GM19351 (cell line): ENCODE data around the gene TP53AIP1.

Experiments used
- ATAC-seq: cut with Tn5 transposase; IDR thresholded peaks from one replicate; pipeline ENCODE4 v1.9.1; 2021; ENCODE audit warnings: mild to moderate bottlenecking, moderate library complexity; ENCODE audit not compliant: unreplicated experiment

The TP53AIP1 gene

DNA sequence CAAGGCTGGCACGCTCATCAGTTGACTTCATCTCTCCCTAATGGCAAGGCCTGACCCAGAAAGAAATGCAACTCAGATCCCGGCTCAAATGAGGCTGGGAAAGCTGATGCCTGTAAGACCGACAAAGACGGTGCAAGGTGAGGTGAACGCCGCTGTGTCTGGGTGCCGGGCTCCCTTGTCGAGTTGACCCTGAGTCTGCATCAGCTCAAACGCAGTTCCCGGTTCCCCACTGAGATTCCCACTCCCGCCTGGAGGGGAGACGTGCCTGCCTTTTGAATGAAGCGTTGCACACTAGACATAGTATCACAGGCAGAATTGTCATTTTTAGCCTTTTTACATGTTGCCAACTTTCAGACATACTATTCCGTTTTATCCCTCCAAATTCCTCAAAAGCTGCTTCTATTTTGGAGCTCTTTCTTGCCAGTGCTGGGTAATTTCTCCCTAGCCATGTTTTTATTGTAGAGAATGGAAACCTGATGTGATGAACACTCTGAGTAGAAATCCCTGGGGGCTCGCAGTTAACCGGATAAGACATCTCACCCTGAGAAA is 831 bp upstream of the TP53AIP1 start:
- ATAC-seq: no peak

DNA sequence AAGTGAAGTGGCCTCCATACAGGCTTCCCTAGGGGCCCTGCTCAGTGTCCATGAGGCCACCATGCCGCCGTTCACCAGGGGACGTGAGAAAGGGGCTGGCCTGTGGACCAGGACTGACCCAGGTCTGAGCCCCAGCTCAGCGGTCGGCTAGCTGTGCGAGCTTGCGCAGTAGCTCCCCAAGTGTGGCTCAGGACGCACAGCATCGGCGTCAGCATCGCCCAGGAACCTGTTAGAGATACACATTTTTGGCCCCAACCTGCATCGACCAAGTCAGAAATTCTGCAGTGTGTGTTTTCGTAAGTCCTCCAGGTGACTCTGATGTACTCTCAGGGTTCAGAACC is 429 bp downstream of the TP53AIP1 start:
- no peak for ATAC-seq

DNA sequence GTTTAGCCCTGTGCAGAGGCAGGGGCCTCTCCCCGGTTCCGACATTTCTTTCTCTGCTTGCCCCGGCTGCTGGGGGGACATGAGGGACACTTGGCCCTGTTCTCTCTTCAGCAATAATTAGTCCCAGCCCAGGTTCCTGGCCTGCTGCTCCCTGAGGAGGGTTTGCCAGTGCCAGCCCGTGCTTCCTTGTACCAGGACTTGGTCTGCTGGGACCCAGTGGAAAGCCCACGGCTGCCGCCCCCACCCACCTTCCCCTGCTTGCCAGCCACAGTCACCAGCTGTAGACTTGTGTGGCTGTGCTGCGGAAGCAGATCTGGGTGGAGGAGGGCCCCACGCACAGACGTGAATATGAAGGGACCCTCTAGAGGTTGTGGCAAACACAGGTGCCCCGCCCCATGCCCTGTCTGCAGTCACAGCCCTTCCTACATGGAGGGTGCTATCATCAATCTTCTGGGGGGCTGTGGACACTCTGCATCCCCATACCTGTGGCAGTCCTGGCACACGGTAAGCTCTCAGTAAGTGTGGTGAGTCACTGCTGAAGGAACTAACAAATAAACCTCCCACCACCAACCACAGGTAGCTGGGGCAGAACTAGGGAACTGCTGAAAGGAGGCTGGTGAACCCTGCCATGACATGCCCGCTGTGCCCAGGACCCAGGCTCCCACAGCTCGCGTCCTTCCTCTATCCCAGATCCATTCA is 949 bp downstream of the TP53AIP1 start:
- no peak for ATAC-seq

DNA sequence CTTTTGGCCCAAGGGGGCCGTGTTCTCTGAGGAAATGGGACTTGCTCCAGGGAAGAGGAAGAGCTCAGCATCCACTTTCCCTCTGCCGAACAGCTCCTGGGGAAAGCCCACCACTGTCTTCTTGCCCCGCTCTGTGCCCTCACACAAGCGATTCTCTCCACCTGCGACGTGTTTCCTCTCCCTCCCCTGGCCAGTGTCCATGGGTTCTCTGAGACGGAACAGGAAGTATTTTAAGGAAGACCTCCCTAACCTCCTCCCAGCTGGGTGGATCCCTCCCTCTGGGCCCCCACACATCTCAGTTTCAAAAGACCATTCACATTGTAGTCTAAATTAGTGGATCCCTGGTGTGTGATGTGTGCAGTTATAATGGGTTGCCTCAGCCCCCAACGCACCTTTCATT is 1.6 kb downstream of the TP53AIP1 start:
- ATAC-seq: no peak

DNA sequence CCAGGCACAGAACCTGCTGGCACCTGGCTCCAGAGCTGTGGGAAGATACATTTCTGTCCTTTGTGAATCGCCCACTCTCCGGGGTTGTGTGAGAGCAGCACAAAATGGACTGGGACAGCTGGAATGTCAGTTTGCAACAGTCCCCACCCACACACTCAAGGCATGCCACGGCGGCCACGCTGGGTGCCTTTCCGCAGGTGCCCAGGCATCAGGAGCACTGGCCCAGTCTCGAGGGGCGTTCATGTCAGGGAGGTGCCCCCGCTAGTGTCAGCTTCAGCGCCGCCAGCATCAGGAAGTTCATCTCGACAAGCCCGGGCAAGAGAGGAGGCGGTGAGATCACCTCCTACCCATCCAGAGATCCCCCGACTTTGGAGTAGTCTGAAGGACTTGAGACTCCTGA is 2.1 kb downstream of the TP53AIP1 start:
- no peak for ATAC-seq

DNA sequence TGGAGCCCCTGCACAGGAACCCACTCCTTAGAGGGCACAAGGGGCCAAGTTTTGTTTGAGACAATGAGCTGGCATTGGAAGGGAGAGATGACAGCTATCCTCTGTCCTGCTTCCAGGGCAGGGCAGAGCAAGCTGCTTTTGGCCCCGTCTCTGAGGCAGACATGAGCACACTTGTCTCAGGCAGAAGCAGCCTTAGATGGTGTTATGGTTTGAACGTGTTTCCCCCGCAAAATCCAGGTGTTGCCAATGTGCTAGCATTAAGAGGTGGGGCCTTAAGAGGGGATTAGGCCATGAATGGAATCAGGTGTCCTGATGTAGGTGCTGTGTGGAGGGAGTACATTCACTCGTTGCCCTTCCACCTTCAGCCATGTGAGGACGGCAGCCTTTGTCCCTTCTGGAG is 2.5 kb downstream of the TP53AIP1 start:
- no peak for ATAC-seq

DNA sequence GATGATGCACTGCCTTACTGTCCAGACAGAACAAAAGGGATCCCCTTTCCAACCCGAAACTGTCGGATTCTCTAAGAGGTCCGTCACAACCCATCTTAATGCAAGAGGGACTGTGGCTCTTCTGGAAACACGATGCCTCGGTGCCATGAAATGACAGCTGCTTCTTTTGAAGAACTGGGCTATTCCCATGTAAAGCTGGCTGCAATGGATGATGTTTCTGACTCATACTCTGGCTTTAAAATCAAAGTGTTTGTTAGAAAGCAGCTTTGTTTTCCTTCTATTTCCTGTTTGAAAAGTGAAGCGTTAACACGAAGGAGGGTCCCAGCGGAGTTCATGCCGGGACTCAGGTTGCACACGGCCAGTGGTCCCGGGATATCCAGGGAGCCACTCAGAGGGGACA is 3.1 kb downstream of the TP53AIP1 start:
- no peak for ATAC-seq

DNA sequence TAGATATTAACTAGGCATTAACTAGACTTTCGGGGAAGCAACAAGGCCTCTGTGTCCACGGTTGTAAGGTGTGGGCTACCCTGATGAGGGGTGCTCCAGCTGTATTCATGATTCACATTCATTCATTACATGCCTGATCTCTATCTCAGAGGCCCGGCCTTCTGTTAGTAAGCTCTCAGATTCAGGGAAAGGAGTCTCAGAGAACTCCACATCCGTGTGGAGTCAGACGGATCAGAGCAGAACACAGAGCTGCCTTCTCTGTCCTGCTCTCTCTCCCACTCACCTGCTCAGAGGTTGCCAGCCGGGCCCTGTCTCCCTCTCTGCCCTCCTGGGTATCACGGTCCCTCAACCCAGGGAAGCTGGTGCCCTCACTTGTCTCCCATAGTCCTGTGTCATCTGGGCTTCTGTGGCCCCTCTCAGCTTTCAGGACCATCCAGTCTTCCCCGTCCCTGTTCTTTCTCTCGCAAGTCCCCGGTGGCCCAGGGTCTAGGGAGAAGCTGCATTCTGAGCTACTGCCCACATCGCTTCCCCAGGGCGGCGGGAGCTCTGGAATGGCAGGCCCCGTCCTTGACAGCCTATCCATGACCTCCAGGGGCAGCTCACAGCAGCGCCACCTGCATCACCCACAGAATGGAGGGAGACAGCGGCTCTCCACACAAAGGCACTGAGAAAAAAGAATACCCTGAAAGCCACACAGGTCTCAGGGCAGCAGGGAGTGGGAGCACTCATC is 4.3 kb downstream of the TP53AIP1 start:
- ATAC-seq: no peak

DNA sequence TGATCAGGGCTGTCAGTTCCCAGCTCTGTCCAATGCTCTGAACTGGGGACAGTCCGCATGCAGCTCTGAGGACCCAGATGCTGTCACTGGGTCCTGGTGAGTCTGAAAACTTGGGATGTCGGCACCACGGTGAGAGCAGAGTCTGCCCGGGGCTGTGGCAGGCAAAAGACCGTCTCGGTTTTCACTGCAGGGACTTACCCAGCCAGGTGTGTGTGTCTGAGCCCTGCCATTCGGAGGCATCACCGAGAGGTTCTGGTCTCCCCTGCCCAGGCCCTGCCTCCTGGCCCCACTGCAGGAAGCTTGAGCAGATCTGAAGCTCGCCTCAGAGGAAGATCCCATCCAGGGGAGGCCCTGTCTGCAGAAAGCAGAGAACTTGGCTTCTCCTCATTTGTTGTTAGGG is 5.2 kb downstream of the TP53AIP1 start:
- ATAC-seq: no peak

DNA sequence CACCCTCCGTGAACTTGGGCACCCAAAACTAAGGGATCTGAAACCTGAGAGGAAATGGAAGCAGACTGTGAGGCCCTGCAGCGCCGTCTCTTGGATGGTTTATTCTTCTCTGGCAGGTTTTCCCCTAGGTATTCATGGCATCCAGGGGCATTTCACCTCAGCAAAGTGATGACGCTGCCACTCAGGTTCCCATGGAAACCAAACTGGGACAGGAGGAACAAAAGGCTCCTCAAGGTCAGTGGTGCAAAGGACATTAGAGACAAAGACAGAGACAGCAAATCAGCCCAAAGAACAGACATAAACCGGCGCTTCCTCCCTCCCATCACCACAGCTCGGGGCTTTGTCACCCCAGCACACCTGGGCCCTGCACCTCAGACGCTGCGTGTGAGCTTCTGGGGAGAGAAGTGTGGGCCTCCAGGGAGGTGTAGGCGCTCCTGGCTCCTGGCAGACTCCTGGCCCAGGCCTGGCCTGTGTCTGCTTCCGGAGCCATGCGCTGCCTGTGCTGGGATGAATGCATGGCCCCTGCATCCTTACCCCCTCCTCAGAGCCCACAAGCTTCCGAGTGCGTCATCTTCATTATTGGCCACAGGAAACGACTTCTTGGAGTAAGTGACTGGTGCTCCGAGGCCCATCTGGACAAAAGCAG is 5.9 kb downstream of the TP53AIP1 start:
- no peak for ATAC-seq

DNA sequence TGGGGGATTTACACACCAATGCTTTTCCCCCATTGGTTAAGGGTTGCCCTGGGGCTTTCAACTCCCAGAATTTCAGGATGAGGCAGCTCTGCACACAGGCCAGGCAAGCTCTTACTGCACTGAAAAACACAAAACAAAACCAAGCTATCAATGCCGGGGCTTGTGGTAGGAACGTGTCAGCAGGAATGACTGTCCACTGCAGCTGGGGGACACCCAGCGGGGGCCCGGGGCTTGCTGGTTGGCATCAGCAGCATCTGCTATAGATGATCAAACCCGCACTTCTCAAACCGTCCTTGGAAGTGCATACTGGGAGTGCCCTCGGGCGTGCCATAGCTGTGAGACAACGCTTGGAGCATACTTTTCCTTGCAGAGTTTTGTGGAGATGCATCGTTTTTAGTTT is 7.7 kb downstream of the TP53AIP1 start:
- no peak for ATAC-seq

DNA sequence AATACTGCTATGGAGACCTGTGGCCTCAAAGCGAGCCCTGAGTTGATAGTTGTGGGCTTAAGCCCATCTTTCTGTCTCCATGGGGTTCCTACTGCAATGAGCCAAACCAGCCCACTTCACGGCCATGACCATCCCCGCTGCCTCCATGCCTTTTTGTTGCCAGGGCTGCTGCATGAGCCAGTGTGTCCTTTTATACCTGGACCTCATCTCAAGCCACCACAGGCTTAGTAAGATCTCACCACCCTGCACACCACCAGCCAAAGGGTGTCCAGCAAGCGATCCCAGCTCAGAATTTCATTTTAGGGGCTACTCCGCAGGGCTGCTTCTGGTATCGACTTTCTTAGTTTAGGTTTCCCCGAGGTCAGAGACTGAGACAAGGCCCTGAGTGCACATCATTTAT is 8.3 kb downstream of the TP53AIP1 start:
- ATAC-seq: no peak

DNA sequence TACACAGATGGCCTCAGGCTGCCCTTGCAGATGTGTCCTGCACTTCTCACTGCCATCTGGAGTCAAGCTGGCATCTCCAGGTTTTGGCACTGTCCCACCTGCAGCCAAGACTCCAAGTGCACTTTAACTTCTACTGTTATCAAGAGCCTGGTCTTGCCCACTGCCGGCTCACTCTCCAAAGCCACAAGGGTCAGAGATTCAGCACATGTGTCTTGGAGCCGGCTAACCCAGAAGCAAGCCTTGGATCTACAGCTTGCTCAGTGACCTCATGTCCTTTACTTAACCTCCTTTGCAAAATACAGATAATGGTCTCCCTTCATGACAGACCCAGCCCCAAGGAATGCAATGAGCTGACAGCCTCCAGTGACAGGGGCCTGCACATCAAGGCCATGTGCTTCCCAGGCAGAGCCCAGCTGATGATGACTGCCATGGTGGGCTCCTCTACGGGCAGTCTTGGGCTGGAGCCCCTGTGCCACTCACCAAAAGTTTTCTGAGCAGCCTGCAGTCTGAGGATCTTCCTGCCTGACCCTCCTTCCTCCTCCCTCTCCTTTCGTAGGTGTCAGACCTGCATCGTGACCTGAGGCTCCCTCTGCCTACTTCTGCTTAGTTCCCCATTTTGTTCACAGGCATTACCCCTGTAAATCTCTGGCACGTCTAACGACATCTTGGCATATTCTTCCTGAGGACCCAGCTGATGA is 9.0 kb downstream of the TP53AIP1 start:
- ATAC-seq: no peak

DNA sequence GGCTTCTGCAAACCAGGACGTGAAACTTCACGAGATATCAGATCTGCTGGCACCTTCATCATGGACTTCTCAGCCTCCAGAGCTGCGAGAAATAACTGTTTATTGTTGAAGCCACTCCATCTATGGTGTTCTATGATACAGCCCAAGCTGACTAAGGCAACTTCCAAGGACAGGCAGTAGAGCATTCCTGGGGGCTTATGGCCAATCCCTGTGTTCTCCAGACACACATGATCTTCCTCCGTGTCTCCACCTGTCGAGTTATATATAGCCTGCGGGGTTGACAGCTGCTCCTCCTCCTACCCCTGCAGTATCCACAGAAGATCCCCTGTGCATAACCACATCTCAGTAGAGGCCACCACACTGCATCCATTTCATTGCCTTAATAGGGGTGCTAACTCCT is 11.0 kb downstream of the TP53AIP1 start:
- no peak for ATAC-seq

DNA sequence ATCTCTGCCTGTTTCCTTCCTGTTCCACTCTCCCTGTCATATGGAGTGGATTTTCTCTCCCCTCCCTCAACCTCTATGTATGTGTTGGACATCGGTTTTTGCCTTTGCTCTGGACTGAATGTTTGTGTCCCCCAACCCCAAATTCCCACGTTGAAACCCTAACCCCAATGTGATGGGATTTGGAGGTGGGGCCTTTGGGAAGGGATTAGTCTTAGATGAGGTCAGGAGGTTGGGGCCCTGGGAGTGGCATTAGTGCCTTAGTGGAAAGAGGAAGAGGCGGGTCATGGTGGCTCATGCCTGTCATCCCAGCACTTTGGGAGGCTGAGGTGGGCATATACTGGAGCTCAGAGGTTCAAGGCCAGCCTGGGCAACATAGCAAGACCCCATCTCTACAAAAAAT is 11.6 kb downstream of the TP53AIP1 start:
- ATAC-seq: no peak

DNA sequence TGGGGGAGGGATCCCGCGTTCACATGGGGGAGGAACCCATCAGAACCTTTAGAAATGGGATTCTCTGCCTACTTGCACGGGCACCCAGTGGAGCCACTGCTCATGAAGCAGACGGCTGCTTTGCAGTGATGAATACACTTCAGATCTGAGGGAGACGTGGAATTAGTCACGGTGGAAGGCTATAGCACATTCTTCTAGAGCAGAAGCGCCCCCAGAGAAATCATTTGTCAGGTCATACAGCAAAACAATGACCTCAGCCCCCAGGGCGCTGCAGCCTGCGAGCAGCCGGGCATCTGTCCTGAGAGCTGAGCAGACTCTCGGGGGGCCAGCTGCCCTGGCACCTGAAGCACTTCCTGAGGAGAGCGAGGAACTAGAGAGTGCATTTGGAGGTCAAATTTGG is 12.7 kb downstream of the TP53AIP1 start:
- ATAC-seq: no peak

DNA sequence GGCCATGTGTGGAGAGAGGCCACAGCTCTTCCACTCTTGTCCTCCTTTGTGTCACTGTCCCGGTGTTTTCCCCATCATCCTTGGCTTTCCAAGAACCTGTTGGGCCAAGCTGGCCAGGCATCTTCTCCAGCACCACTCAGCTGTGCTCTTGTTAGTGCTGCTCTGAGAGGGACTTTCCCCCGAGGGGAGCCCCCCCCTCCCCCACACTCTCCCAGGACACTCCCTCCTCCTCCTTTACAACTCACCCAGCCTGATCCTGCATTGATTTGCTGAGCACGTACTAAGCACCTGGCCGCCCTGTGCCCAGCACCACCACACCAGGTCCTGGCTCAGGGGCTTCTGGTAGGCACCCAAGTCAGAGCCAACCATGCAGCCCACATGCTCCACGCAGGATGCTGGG is 13.2 kb downstream of the TP53AIP1 start:
- ATAC-seq: no peak

DNA sequence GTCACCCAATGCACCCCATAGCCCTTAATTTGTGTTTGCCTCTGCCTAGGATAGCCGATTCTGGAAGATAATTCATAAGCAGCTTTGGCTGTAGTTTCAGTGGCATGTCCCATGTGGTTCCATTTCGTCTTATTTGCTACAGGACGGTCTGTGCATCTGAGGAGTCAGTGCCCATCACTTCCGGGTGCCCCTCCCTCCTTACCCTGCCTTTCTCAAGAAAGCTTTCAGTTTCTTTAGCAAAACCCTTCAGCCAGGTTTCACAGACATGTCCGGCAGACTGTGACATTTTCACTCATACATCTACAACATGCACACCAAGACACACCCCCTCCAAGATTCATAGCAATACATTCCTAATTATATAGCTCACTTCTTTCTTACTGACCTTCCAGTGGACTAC is 14.3 kb downstream of the TP53AIP1 start:
- peak; percentile 97 for ATAC-seq

DNA sequence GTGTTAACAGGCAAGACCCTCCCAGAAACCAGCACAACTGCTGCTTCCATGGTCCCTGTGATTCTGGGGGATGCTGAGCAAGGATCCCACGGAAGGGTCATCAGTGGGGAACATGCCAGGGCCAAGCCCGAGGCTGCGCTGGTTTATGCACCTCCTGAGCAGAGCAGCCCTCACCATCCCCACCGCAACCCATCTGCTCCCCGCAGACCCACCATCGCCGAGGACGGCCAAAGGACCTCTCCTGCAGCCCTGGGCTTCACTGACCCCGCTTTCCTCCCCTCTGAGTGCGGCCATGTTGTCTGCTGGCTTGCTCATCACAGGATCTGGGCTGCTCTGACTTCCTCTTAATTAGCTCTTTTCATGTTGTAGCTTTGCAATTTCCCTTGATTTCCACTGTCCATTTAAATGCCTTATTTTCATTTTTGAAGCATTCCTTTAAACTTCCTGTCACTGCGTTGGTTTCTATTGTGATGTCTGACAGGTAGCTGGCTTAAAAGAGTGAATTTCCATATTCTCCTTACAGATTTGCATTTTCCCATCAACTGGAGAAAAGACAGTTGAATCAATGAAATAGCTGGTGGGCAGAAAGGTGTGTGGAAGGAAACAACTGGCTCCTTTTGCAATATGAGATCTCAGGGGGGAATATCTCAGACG is 14.9 kb downstream of the TP53AIP1 start:
- ATAC-seq: no peak

DNA sequence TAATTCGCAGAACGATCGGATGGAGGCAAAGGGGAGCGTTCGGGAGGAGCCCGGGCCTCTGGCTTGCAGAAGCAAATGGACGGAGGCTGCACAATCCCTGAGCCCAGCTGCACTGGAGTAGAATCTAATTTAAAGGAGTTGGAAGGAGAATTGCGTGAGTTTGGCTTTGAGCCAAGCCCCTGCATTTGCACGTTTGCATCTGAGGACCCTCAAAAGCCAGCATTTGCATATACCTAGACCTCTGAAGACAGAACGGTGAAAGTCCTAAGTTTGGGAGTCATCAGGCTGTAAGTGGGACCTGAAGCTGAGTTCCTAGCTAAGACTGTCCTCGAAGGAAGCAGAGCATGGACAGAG is 15.6 kb downstream of the TP53AIP1 start:
- ATAC-seq: no peak
